ENCODE measurements around the gene GIPC2.

The GIPC2 gene

GRCh38 chr1:78093560-78093959, 47.8 kb downstream of the GIPC2 start:
- no peak for DNase-seq (ENCODE audit: low spot score)
- Histone ChIP-seq H3K4me3 (no peak overlapping the region), H3K27ac (no peak overlapping the region)
- TF ChIP-seq CTCF (IDR thresholded peaks at IDR 0.05) = no peak

GRCh38 chr1:78094639-78095038, 48.9 kb downstream of the GIPC2 start:
- Histone ChIP-seq H3K27ac (no peak overlapping the region), H3K4me3 (no peak overlapping the region)
- no peak for DNase-seq (ENCODE audit: low spot score)
- TF ChIP-seq CTCF (IDR thresholded peaks at IDR 0.05) = no peak

- no peak for DNase-seq (ENCODE audit: low spot score)
- no peak overlapping the region for H3K4me3 ChIP-seq
- H3K27ac ChIP-seq = peak overlapping the region in 1 of 2 donors; percentile 4
- no peak for TF ChIP-seq CTCF (IDR thresholded peaks at IDR 0.05)
Measured at GRCh38 chr1:78095593-78095992, 49.8 kb downstream of the GIPC2 start.

GRCh38 chr1:78096017-78096416, 50.3 kb downstream of the GIPC2 start:
- DNase-seq (ENCODE audit: low spot score) = no peak
- Histone ChIP-seq H3K4me3 (no peak overlapping the region), H3K27ac (peak overlapping the region in 1 of 2 donors; percentile 4)
- no peak for TF ChIP-seq CTCF (IDR thresholded peaks at IDR 0.05)

GRCh38 chr1:78096976-78097375, 51.2 kb downstream of the GIPC2 start:
- TF ChIP-seq CTCF (IDR thresholded peaks at IDR 0.05) = no peak
- Histone ChIP-seq H3K4me3 (no peak overlapping the region), H3K27ac (no peak overlapping the region)
- no peak for DNase-seq (ENCODE audit: low spot score)

GRCh38 chr1:78101051-78101450, 55.3 kb downstream of the GIPC2 start:
- Histone ChIP-seq H3K4me3 (no peak overlapping the region), H3K27ac (peak overlapping the region; percentile 58 to 80)
- TF ChIP-seq CTCF (IDR thresholded peaks at IDR 0.05) = no peak
- DNase-seq (ENCODE audit: low spot score) = no peak

GRCh38 chr1:78101514-78101913, 55.7 kb downstream of the GIPC2 start:
- Histone ChIP-seq H3K4me3 (no peak overlapping the region), H3K27ac (peak overlapping the region; percentile 58 to 80)
- DNase-seq (ENCODE audit: low spot score) = peak; percentile 75
- no peak for TF ChIP-seq CTCF (IDR thresholded peaks at IDR 0.05)
